Measurements from ENCODE around the gene PCED1B.
A peak's percentile ranks its signal among the peaks of the same experiment; 100 is the strongest.
"Not testable (repeated sequence)": the region's sequence is repeated elsewhere in the genome, so short reads cannot be mapped to it uniquely, and the experiment has no call there.

PCED1B gene

GRCh38 chr12:47214771-47215170, 135.3 kb downstream of the PCED1B start:
- DNase-seq (ENCODE audit: low read depth): no peak
- no peak overlapping the region for H3K4me3 ChIP-seq (ENCODE audit: low read depth, low read length)
- no peak for TF ChIP-seq CTCF (IDR thresholded peaks at IDR 0.05; ENCODE audit: low read depth, low read length)
- no peak for TF ChIP-seq POLR2A (IDR thresholded peaks at IDR 0.05; ENCODE audit: extremely low read depth, insufficient read length)
- TF ChIP-seq MYC (IDR thresholded peaks at IDR 0.05; ENCODE audit: low read depth, low read length): no peak
- no peak for TF ChIP-seq MAX (IDR thresholded peaks at IDR 0.05; ENCODE audit: low read depth, low read length)

- DNase-seq (ENCODE audit: low read depth): peak; percentile 96
- peak overlapping the region; percentile 52 for H3K4me3 ChIP-seq (ENCODE audit: low read depth, low read length)
Observed at GRCh38 chr12:47216150-47216677, 136.8 kb downstream of the PCED1B start.

GRCh38 chr12:47217595-47217869, 138.1 kb downstream of the PCED1B start:
- not testable (repeated sequence) for DNase-seq (ENCODE audit: low read depth); H3K4me3 ChIP-seq (ENCODE audit: low read depth, low read length)

More at GRCh38 chr12:47216150-47216677, 136.8 kb downstream of the PCED1B start:
- no peak for TF ChIP-seq CTCF (IDR thresholded peaks at IDR 0.05; ENCODE audit: low read depth, low read length)
- TF ChIP-seq MYC (IDR thresholded peaks at IDR 0.05; ENCODE audit: low read depth, low read length): peak; percentile 87
- peak; percentile 85 for TF ChIP-seq MAX (IDR thresholded peaks at IDR 0.05; ENCODE audit: low read depth, low read length)

- peak; percentile 34 for DNase-seq (ENCODE audit: low read depth)
- no peak for TF ChIP-seq MAX (IDR thresholded peaks at IDR 0.05; ENCODE audit: low read depth, low read length)
- no peak for TF ChIP-seq CTCF (IDR thresholded peaks at IDR 0.05; ENCODE audit: low read depth, low read length)
- TF ChIP-seq MYC (IDR thresholded peaks at IDR 0.05; ENCODE audit: low read depth, low read length): no peak
- no peak for TF ChIP-seq POLR2A (IDR thresholded peaks at IDR 0.05; ENCODE audit: extremely low read depth, insufficient read length)
- no peak overlapping the region for H3K4me3 ChIP-seq (ENCODE audit: low read depth, low read length)
Observed at GRCh38 chr12:47218191-47218654, 138.8 kb downstream of the PCED1B start.

- no peak for TF ChIP-seq MAX (IDR thresholded peaks at IDR 0.05; ENCODE audit: low read depth, low read length)
- no peak for TF ChIP-seq CTCF (IDR thresholded peaks at IDR 0.05; ENCODE audit: low read depth, low read length)
- no peak for TF ChIP-seq POLR2A (IDR thresholded peaks at IDR 0.05; ENCODE audit: extremely low read depth, insufficient read length)
- TF ChIP-seq MYC (IDR thresholded peaks at IDR 0.05; ENCODE audit: low read depth, low read length): no peak
- DNase-seq (ENCODE audit: low read depth): no peak
- H3K4me3 ChIP-seq (ENCODE audit: low read depth, low read length): no peak overlapping the region
Observed at GRCh38 chr12:47219243-47219642, 139.8 kb downstream of the PCED1B start.

GRCh38 chr12:47221256-47222023, 142.0 kb downstream of the PCED1B start:
- TF ChIP-seq MYC (IDR thresholded peaks at IDR 0.05; ENCODE audit: low read depth, low read length) (no peak), POLR2A (IDR thresholded peaks at IDR 0.05; ENCODE audit: extremely low read depth, insufficient read length) (no peak), CTCF (IDR thresholded peaks at IDR 0.05; ENCODE audit: low read depth, low read length) (no peak), MAX (IDR thresholded peaks at IDR 0.05; ENCODE audit: low read depth, low read length) (no peak)
- no peak for DNase-seq (ENCODE audit: low read depth)
- H3K4me3 ChIP-seq (ENCODE audit: low read depth, low read length): no peak overlapping the region
